Mesendoderm (in vitro differentiated cells): Measurements from ENCODE around the gene CHFR.
"Not testable (repeated sequence)": the region's sequence is repeated elsewhere in the genome, so short reads cannot be mapped to it uniquely, and the experiment has no call there.

Experiments used
- DNase-seq: peaks from one replicate; pipeline ENCODE4 v3.0.0; 2013
- H2AK5ac ChIP-seq: 2 replicates; pipeline ENCODE4 v1.6.1; 2013; ENCODE audit warnings: low read length, inconsistent platforms
- H2BK120ac ChIP-seq: 2 replicates; pipeline ENCODE4 v1.6.1; 2013; ENCODE audit warnings: low read depth, mild to moderate bottlenecking, low read length, moderate library complexity, mixed read lengths
- H2BK15ac ChIP-seq: replicated peaks from 2 replicates; pipeline ENCODE4 v1.6.1; 2013; ENCODE audit warnings: low read depth, mild to moderate bottlenecking, moderate library complexity
- H2BK5ac ChIP-seq: 2 replicates; pipeline ENCODE4 v1.6.1; 2013; ENCODE audit warnings: low read length, inconsistent platforms
- H3K18ac ChIP-seq: 2 replicates; pipeline ENCODE4 v1.6.1; 2013; ENCODE audit warnings: mild to moderate bottlenecking, low read length, mixed read lengths
- H3K23ac ChIP-seq: one replicate; pipeline ENCODE4 v1.6.1; 2013; ENCODE audit warnings: low read length
- H3K27ac ChIP-seq: 2 replicates; pipeline ENCODE4 v1.5.1; 2013; ENCODE audit warnings: low read depth, mild to moderate bottlenecking, inconsistent platforms, low read length, moderate library complexity
- H3K27me3 ChIP-seq: 2 replicates; pipeline ENCODE4 v1.6.1; 2013; ENCODE audit warnings: low read length, control low read depth, mild to moderate bottlenecking, inconsistent platforms; ENCODE audit not compliant: insufficient read depth, poor library complexity
- H3K36me3 ChIP-seq: 2 replicates; pipeline ENCODE4 v1.6.1; 2013; ENCODE audit warnings: low read length, inconsistent platforms; ENCODE audit not compliant: control insufficient read depth, insufficient read depth
- H3K4ac ChIP-seq: one replicate; pipeline ENCODE4 v1.6.1; 2013; ENCODE audit warnings: low read depth, mild to moderate bottlenecking, low read length, moderate library complexity
- H3K4me1 ChIP-seq: 2 replicates; pipeline ENCODE4 v1.6.1; 2013; ENCODE audit warnings: low read depth, low read length, inconsistent platforms; ENCODE audit not compliant: control insufficient read depth
- H3K4me2 ChIP-seq: 2 replicates; pipeline ENCODE4 v1.6.1; 2013; ENCODE audit warnings: low read length
- H3K4me3 ChIP-seq: 2 replicates; pipeline ENCODE4 v1.5.1; 2013; ENCODE audit warnings: mild to moderate bottlenecking, low read length
- H3K56ac ChIP-seq: one replicate; pipeline ENCODE4 v1.6.1; 2013; ENCODE audit warnings: low read length
- H3K79me1 ChIP-seq: 2 replicates; pipeline ENCODE4 v1.6.1; 2013; ENCODE audit warnings: low read length, inconsistent platforms
- H3K79me2 ChIP-seq: 2 replicates; pipeline ENCODE4 v1.6.1; 2013; ENCODE audit warnings: mild to moderate bottlenecking, low read length; ENCODE audit not compliant: control insufficient read depth, insufficient read depth
- H3K9ac ChIP-seq: 2 replicates; pipeline ENCODE4 v1.6.1; 2013; ENCODE audit warnings: low read length, inconsistent platforms
- H4K5ac ChIP-seq: one replicate; pipeline ENCODE4 v1.6.1; 2013; ENCODE audit warnings: low read length
- H4K8ac ChIP-seq: one replicate; pipeline ENCODE4 v1.6.1; 2013; ENCODE audit warnings: low read depth, mild to moderate bottlenecking, control low read depth, low read length, moderate library complexity
- WGBS: extraction: QIAGEN DNeasy Blood & Tissue Kit; methylation state at CpG from one replicate; pipeline ENCODE4 v1.1.7; 2013; ENCODE audit warnings: low lambda C conversion rate, missing lambda C conversion rate; ENCODE audit not compliant: insufficient coverage; ENCODE audit errors: extremely low coverage; 5-methylcytosine and 5-hydroxymethylcytosine counted together

The CHFR gene

GRCh38 chr12:132839558-132840235, 47.7 kb downstream of the CHFR start:
- H4K8ac ChIP-seq: no peak overlapping the region
- no peak overlapping the region for H3K27ac ChIP-seq
- H3K4me2 ChIP-seq: no peak overlapping the region
- no peaks in the 10 kb centered on the region for H3K79me2 ChIP-seq
- H3K36me3 ChIP-seq: peaks cover 10% of the 10 kb centered on the region
- H2BK15ac ChIP-seq: no peak overlapping the region
- H3K79me1 ChIP-seq: no peaks in the 10 kb centered on the region
- no peak overlapping the region for H3K9ac ChIP-seq
- no peak overlapping the region for H3K23ac ChIP-seq
- no peak overlapping the region for H2AK5ac ChIP-seq
- DNase-seq: no peak
- no peak overlapping the region for H4K5ac ChIP-seq
- H2BK5ac ChIP-seq: no peak overlapping the region
- H3K18ac ChIP-seq: no peak overlapping the region
- no peak overlapping the region for H3K4ac ChIP-seq
- no peak overlapping the region for H3K56ac ChIP-seq
- H3K4me1 ChIP-seq: no peaks in the 10 kb centered on the region
- H2BK120ac ChIP-seq: no peak overlapping the region
- no peaks in the 10 kb centered on the region for H3K27me3 ChIP-seq
- WGBS: no CpG with 5 or more reads among the region's 14 CpGs
- H3K4me3 ChIP-seq: no peak overlapping the region

GRCh38 chr12:132838410-132839080, 48.9 kb downstream of the CHFR start:
- no peak overlapping the region for H2BK15ac ChIP-seq
- H4K8ac ChIP-seq: no peak overlapping the region
- no peak overlapping the region for H3K56ac ChIP-seq
- no peaks in the 10 kb centered on the region for H3K79me2 ChIP-seq
- no peak overlapping the region for H3K4me3 ChIP-seq
- H3K79me1 ChIP-seq: no peaks in the 10 kb centered on the region
- no peak overlapping the region for H3K23ac ChIP-seq
- no peak overlapping the region for H4K5ac ChIP-seq
- H3K36me3 ChIP-seq: peaks cover 8% of the 10 kb centered on the region
- H3K27me3 ChIP-seq: no peaks in the 10 kb centered on the region
- no peak overlapping the region for H3K4ac ChIP-seq
- no peaks in the 10 kb centered on the region for H3K4me1 ChIP-seq
- no peak overlapping the region for H2AK5ac ChIP-seq
- no peak overlapping the region for H2BK5ac ChIP-seq
- no peak overlapping the region for H3K27ac ChIP-seq
- H3K4me2 ChIP-seq: no peak overlapping the region
- WGBS: no CpG with 5 or more reads among the region's 17 CpGs
- no peak overlapping the region for H3K9ac ChIP-seq
- H3K18ac ChIP-seq: no peak overlapping the region
- H2BK120ac ChIP-seq: no peak overlapping the region
- DNase-seq: no peak

GRCh38 chr12:132837693-132838409, 49.6 kb downstream of the CHFR start:
- Histone ChIP-seq H3K27me3 (no peaks in the 10 kb centered on the region), H3K36me3 (peaks cover 7% of the 10 kb centered on the region), H3K4me1 (no peaks in the 10 kb centered on the region), H3K79me1 (no peaks in the 10 kb centered on the region), H2BK120ac (no peak overlapping the region), H4K5ac (no peak overlapping the region), H3K56ac (no peak overlapping the region), H3K79me2 (no peaks in the 10 kb centered on the region), H3K18ac (no peak overlapping the region), H4K8ac (no peak overlapping the region), H3K27ac (no peak overlapping the region), H2BK5ac (no peak overlapping the region), H3K9ac (no peak overlapping the region), H2AK5ac (no peak overlapping the region), H3K23ac (no peak overlapping the region), H3K4me2 (no peak overlapping the region), H3K4me3 (no peak overlapping the region), H3K4ac (no peak overlapping the region), H2BK15ac (no peak overlapping the region)
- no peak for DNase-seq
- WGBS: no CpG with 5 or more reads among the region's 27 CpGs

- Histone ChIP-seq H3K4me1 (no peaks in the 10 kb centered on the region), H3K56ac (no peak overlapping the region), H3K9ac (no peak overlapping the region), H3K27me3 (no peaks in the 10 kb centered on the region), H2AK5ac (no peak overlapping the region), H3K4me3 (no peak overlapping the region), H3K4ac (no peak overlapping the region), H3K4me2 (no peak overlapping the region), H3K79me2 (no peaks in the 10 kb centered on the region), H4K5ac (no peak overlapping the region), H3K23ac (no peak overlapping the region), H3K18ac (no peak overlapping the region), H2BK120ac (no peak overlapping the region), H3K36me3 (peaks cover 8% of the 10 kb centered on the region), H3K79me1 (no peaks in the 10 kb centered on the region), H3K27ac (no peak overlapping the region), H2BK5ac (no peak overlapping the region), H2BK15ac (no peak overlapping the region), H4K8ac (no peak overlapping the region)
- no CpG with 5 or more reads among the region's 5 CpGs for WGBS
- DNase-seq: no peak
These were observed 50.5 kb downstream of the CHFR start for GRCh38 chr12:132836795-132837331.

- no CpG with 5 or more reads among the region's 30 CpGs for WGBS
- not testable (repeated sequence) for H3K18ac ChIP-seq, H3K4me1 ChIP-seq, H2BK120ac ChIP-seq, DNase-seq, H2BK15ac ChIP-seq, H4K5ac ChIP-seq, H3K79me2 ChIP-seq, H3K36me3 ChIP-seq, H3K4me3 ChIP-seq, H3K4me2 ChIP-seq, H2AK5ac ChIP-seq, H3K27ac ChIP-seq, H3K56ac ChIP-seq, H3K23ac ChIP-seq, H3K4ac ChIP-seq, H3K9ac ChIP-seq, H4K8ac ChIP-seq, H3K27me3 ChIP-seq, H3K79me1 ChIP-seq, H2BK5ac ChIP-seq
These were observed 51.2 kb downstream of the CHFR start for GRCh38 chr12:132836230-132836629.
